ENCODE data around the gene CFAP299.
"Not testable (repeated sequence)": the region's sequence is repeated elsewhere in the genome, so short reads cannot be mapped to it uniquely, and the experiment has no call there.

CFAP299 gene

DNA sequence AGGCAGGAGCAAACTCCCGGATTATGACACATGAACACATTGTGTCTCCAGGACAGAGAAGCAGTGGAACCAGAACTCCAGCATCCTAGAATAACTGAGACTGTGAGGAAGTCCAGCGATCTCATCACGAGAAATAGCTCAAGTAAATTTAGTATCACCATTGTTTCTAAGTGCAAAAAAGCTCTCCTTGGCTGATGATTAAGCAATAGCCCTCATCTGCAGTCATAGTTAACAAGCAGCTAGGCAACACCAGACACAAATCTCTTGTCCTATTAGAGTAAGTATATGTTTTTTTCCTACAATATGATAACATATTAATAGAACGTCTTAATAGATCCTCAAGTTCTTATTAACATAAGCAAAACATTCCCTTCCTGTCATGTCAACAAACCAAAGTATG is 2.4 kb upstream of the CFAP299 start:
- DNase-seq, result no peak

DNA sequence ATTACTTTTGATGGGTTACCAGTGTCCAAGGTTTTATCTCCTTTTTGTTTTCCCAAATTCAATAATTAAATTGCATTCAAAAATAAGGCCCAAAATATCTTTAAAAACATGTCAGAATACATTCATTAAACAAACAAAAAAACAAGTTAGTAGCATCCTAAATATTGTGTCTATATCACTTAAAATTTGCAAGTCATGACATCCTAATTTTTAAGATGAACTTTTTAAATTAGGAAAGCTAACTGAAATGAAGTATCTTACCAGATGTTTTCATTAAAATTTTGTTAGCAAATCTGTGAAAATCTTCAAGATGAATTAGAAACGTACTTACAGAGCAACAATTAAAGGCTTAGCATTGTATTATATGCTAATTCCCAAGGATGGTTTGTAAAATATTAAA is 962 bp upstream of the CFAP299 start:
- DNase-seq, result no peak

DNA sequence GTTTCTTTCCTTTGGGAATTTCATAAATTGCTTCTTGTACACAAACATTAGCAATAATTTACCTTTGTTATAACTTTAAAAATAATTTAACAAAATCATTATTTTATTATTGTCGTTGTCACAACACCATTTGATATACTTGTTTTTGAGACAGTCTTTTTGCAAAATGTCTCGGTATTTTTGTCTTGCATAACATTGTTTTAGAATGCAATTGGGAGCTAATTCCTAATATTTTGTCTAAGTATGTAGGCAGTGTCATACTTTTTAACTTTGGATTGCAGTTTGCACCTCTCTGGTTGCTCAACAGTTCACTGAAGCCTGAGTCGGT is 340 bp upstream of the CFAP299 start:
- no peak for DNase-seq

DNA sequence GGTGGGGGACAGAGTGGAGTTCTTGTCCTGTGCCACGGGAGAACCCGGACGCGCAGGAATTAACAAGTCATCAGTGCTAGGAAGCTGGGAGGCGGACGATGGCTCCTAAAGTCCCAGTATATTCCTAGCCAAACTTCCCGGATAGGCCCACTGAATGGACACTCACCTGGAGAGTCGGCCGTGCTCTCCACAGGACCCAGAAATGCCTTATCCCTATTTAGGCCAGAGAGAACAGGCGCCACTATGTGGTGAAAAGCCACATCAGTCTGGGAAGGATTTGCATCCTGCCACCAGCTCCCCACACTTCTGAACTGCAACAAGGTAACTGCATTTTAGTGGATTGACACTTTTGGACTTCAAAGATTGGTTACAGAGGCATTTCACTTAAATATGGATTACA is 1.1 kb downstream of the CFAP299 start:
- DNase-seq, result no peak

DNA sequence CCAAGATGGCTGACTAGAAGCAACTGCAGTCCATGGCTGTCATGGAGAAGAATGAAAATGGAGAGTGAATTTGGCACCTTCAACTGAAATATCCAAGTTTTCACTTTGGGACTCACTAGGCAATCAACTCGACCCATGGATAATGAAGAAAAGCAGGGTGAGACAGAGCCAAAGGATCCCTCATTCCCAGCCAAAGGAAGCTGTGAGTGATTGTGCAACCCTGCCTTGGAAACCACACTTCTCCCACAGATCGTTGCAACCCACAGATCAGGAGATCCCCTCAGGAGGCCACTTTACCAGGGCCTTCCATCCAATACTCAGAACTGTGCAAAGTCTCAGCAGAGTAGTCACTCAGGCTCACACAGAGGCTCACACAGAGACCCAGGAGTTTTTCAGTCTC is 4.5 kb downstream of the CFAP299 start:
- no peak for DNase-seq

DNA sequence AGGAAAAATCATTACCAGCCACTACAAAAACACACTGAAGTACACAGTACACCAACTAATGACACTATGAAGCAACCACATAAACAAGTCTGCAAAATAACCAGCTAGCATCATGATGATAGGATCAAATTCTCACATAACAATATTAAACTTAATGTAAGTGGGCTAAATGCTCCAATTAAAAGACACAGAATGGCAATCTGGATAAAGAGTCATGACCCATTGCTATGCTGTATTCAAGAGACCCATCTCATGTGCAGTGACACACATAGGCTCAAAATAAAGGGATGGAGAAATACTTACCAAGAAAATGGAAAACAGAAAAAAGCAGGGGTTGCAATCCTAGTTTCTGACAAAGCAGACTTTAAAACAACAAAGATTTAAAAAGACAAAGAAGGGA is 7.2 kb downstream of the CFAP299 start:
- not testable (repeated sequence) for DNase-seq

DNA sequence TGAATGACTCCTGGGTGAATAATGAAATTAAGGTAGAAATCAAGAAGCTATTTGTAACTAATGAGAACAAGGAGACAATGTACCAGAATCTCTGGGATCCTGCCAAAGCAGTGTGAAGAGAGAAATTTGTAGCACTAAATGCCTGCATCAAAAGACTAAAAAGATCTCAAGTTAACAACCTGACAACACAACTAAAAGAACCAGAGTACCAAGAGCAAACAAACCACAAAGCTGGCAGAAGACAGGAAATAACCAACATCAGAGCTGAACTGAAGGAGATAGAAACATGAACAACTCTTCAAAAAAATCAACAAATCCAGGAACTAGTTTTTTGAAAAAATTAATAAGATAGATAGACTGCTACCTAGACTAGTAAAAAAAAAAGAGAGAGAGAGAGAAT is 8.4 kb downstream of the CFAP299 start:
- no peak for DNase-seq

DNA sequence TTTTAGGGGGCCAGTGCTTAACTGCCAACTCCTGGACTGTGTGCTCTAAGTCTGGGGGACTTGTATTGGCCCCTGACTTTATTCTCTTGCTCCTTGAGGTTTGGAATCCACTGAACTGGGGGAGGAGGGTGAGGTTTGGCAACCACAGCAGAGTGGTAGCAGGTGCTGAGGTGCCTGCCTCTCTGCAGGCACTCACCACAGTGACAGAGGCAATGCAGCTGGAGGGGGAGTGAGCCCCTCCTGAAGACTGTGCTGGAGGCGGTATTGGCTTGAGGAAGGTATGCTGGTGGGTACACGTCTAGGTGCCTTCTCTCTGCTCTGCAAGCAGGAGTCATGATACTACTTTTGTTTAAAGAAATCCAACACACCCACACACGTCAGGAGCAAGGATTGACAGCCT is 24.6 kb downstream of the CFAP299 start:
- DNase-seq, result no peak

DNA sequence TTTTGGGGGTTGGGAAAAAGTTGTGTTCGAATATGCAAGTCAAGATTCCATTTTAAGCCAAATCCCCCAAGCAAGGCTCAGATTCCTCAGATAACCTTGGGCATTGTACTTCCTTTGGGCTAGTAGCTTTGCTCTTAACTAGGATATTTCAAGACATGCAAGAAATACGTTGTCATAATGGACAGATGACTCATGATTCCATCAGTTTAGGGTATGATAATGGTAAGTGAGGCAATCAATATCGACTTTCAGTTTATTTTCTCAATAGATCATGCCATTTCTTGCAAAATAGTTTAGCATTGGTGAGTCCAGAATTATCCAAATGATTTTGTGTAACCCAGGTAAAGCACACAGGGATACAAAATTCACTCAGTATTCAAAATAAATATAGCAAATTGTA is 25.4 kb downstream of the CFAP299 start:
- no peak for DNase-seq

DNA sequence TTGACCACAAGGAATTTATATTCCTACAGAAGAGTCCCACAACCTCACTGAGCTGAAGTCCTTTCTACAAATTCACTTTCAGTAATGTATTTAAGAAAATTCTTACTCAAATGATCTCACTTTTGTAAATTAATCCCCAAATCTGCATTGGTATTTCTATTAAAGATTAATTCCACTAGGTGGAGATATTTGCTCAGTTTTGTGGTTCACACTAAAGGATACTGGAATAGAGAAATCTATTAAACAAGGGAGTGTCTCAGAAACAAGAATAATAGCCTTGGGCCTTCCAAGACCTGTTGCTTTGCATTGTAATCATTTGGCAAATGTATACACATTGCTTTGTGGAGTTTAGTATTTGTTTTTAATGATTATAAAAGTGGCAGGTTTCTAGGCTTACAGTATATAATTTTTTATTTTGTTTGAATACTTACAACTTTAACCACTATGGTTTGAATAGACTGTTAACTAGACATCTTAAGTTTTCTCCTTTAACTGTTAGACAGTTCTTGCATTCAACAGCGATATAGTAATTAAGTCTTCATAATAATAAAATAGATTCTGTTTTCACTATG is 25.9 kb downstream of the CFAP299 start:
- DNase-seq, result no peak

DNA sequence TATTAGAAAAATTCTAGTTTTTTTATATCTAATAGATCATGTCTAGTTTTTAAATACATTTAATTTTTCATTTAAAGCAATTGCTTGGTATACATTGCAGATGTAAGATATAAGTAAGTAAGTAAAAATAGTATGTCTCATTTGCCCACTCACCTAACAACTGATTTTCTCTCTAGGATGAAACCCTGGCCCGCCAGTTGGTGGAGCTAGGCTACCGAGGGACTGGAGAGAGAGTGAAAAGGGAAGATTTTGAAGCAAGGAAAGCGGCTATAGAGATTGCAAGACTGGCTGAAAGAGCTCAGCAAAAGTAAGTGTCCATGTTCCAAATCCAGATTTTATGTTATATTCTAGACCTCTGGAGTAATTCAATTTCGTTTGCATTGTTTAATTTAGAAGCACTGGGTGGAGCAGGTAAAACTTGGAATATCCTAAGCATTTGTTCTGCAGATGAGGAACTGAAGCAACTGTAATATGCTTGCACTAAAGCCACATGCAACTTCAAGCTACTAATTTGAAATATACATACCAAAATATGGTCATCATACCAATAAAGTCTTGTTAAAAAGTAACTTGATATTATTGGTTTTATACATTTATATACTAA is 27.1 kb downstream of the CFAP299 start:
- no peak for DNase-seq

DNA sequence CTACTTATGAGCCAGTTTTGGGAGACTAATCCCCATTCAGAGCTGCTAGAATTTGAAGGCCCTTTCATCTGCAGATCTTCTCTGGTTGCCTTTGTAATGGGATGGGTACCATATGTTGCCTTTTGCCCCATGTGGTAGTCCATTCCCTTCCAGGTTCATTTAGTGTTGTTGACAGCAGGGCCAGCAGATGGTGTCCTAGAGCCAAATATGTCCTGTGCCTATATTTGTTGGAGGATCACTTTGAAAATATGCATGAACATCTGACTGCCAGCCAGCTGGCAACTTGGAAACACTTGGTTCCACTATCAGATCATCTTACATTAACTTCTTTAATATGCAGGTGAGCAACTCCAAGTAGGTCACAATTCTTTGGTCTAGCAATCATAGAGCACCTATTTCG is 30.4 kb downstream of the CFAP299 start:
- DNase-seq, result peak; percentile 45

DNA sequence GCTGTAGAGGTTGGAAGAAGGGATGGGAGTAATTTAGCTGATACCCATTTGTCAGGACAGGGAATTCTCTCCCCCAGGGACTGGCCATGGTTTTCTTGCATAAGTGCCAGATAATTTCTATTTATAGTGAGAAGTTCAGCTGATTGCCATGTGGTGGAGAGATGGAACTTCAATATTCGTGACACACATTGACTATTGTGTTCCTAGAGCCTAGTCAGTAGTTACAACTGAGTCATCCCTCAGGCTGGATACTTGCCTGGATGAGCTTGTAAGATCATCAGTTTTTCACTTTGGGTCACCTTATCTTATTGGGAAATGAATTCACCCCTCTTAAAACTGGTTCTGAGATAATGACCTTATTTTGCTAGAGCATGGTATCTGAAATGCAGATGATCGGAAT is 32.2 kb downstream of the CFAP299 start:
- DNase-seq, result no peak

DNA sequence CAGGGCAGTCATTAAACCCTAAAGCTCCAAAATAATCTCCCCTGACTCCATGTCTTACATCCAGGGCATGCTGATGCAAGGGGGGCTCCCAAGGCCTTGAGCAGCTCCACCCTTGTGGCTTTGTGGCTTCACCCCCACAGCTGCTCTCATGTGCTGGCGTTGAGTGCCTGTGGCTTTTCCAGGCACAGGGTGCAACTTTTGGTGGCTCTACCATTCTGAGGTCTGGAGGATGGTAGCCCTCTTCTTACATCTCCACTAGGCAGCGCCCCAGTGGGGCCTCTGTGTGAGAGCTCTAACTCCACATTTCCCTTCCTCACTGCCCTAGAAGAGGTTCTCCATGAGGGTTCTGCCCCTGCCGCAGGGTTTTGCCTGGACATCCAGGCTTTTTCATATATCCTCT is 35.1 kb downstream of the CFAP299 start:
- no peak for DNase-seq

DNA sequence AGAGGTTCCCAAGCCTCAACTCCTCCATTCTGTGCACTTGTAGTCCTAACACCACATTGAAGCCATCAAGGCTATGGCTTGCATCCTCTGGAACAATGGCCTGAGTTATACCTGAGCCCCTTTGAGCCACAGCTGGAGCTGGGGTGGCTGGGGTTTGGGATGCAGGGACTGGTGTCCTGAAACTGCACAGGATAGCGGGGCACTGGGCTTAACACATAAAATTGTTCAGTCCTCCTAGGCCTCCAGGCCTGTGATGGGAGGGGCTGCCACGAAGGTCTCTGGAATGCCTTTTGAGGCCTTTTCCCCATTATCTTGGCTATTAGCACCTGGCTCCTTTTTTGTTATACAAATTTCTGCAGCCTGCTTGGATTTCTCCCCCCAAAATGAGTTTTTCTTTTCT is 35.5 kb downstream of the CFAP299 start:
- DNase-seq, result no peak

DNA sequence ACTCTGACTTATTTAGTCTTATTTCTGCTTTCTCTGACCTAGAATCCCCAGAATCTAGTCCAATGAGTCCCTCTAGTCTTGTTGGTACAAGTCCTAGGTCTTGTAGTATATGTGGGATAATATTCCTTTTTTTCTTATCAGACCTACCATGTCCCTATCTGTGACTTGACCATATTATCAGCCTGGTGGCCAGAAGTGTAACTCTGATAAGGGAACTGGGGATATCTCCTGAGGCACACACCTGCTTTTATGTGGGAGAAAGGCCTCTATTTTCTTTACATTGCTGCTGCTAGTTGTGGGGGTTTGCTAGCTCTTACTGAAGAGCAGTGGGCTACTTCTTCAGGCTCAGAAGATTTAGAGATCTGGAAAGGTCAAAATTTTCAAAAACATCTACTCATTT is 38.6 kb downstream of the CFAP299 start:
- DNase-seq, result no peak

DNA sequence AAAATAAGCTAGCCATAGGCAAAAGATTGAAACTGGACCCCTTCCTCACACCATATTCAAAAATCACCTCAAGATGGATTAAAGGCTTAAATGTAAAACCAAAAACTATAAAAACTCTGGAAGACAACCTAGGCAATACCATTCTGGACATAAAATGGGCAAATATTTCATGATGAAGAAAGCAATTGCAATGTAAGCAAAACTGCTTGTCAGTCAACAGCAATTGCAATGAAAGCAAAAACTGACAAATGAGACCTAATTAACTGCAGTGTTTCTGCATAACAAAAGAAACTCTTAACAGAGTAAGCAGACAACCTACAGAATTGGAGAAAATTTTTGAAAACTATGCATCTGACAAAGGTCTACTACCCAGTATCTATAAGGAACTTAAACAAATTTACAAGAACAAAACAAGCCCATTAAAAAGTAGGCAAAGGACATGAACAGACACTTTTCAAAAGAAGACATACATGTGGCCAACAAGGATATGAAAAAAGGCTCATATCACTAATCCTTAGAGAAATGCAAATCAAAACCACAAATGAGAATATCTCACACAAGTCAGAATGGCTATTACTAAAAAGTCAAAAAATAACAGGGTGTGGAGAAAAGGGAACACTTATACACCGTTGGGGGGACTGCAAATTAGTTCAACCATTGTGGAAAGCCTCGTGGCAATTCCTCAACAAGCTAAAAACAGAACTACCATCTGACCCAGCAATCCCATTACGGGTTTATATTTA is 46.7 kb downstream of the CFAP299 start:
- DNase-seq, result no peak

DNA sequence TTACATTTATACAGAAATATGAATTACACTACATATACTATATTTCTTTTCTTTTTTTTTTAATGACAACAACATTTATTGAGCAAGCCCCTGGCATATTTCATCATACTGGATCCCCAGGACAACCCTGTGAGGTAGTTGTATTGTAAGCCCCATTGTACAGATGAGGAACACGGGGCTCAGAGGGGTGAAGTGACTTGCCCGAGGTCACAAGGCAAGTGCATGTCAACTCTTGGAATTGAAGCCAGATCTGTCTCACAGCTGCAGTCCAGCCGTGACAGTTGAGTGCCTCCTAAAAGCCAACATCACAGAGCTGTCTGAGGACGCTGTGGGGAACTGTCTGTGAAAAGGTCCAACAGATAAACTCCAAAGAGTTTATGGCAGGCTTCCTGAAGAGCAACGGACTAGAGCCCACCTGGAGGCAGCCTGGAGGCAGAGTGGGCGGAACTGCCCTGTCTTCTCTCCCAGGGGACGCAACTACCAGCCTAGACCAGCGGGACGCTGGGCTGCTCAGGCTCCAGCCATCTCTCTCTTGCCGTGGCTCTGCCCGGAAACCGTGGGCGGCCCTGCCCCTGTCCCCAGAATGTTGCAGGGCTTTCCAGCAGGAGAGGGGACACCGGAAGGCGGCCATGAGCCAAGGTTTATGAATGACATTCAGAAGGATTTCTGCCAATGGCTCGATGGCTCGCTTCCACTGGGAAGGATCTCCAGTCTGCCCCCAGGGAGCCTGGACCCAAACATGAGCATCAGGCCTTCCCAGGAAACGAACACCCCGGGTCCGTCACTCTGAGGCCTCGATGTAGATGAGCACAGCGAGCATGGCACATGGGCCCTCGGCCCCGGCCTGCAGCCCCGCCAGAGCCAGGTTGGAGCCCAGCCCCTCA is 50.1 kb downstream of the CFAP299 start:
- no peak for DNase-seq

DNA sequence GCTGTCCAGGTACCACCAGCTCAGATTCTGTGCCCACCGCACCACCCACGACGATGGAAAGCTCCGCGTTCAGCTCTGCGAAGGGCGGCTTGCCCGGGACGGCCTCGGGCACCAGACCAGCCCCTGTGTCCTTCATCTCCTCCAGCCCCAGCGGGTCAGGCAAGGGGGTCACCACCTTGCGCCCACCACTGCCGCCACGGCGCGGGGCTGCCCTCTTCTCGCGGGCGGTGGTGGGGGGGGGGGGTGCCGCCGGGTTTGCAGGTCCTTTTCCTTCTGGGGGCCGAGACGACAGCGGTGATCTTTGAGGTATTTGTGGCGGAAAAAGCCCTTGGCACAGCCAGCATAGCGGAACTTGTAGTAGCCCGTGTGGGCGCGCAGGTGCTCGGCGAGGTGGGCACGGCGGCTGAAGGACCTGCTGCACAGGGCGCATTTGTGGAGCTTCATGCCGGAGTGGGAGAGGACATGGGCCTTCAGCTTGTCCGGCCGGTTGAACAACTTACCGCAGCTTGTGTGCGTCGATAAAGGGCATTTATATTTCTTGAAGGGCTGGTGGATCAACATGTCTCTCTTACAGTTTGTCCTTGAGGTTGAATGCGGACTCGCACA is 50.9 kb downstream of the CFAP299 start:
- DNase-seq, result no peak

DNA sequence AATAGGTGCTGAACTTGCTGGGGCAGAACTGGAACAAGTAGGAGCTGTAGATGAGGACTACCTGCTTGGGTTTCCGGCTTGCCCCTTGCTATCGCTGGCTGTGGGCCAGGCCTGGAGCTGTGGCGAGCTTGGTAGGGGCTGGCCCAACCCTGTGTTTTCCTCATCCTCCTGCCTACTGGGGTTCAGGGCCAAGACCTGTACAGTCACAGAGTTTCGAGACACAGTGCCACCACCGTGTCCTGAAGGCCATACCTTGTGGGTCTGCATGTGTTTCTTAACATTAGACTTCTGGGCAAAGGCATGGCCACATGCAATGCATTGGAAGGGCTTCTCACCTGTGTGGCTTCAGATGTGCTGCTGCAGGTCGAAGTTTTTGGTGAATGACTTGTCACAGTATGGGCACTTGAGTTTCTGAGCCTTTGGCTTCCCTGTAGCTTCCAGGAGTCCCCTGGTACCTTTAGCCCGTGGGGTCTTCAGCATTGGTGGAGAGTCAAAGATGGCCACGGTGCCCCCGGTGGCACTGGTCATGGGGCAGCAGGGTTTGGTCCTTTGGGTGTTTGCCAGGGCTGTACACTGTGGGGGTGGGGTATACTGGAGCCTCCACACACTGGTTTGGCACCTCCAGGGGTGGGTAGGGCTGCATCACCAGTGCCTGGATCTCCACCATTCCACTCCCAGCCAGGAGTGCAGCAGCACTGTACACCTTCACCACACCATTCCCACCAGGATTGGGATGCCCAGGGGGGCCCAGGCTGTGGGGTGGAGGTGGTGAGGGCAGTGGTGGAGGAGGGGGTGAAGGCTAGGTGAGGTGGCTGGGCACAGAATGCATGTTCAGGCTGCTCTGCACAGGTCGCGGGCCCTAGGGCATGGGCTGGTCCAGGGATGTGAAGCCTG is 52.1 kb downstream of the CFAP299 start:
- DNase-seq, result no peak

DNA sequence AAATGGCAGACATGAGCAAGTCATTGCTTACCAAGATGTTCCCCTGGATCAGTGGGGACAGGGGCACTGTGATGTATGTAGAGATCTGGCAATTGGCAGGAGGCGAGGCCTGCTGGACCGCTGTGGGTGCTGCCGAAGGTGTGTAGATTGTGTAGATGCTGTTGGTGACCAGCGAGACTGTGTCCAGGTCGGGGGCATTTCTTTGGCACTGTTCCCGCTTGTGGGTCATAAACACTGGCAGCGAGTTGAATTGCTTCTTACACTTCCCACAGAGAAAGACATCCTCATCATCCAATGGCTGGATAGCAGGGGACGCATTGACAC is 52.7 kb downstream of the CFAP299 start:
- DNase-seq, result no peak

DNA sequence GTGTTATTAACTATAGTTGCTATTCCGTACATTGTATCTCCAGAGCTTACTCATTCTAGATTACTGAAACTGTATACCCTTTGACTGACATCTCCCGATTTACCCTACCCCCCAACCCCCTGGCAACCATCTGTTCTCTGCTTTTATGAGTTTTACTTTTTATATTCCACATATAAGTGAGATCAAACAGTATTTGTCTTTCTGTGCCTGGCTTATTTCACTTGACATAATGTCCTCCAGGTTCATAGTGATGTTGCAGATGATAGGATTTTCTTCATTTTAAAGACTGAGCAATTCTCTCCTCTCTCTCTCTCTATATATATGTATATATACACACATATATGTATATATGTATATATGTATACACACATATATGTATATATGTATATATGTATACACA is 54.6 kb downstream of the CFAP299 start:
- DNase-seq, result no peak

Data from NCI-H1417 treated with DMSO at 0.1 percent for 48 hours (cell line).